Stimulated activated naive CD8-positive, alpha-beta T cell treated with anti-CD3 and anti-CD28 coated beads, Interleukin-15, Interleukin-2, amounts not matched to agents 100 ng/mL and 50 ng/mL, for 24 hours (primary cell): ENCODE measurements around the gene GNE.
"Not testable (repeated sequence)": the region's sequence is repeated elsewhere in the genome, so short reads cannot be mapped to it uniquely, and the experiment has no call there.

ENCODE experiments used
- H3K27ac Mint-ChIP-seq: one replicate; pipeline ENCODE4 v1.8.0; 2021; ENCODE audit warnings: mild to moderate bottlenecking, mixed read lengths
- H3K27me3 Mint-ChIP-seq: one replicate; pipeline ENCODE4 v1.8.0; 2021; ENCODE audit warnings: mixed read lengths
- H3K36me3 Mint-ChIP-seq: one replicate; pipeline ENCODE4 v1.8.0; 2021; ENCODE audit warnings: low read depth, mixed read lengths
- H3K4me1 Mint-ChIP-seq: one replicate; pipeline ENCODE4 v1.8.0; 2021; ENCODE audit warnings: low read depth, mixed read lengths
- H3K4me3 Mint-ChIP-seq: one replicate; pipeline ENCODE4 v1.8.0; 2021; ENCODE audit warnings: mild to moderate bottlenecking, mixed read lengths
- H3K9me3 Mint-ChIP-seq: one replicate; pipeline ENCODE4 v1.8.0; 2021; ENCODE audit warnings: mixed read lengths

GNE gene

GRCh38 chr9:36247356-36247755, 10.9 kb downstream of the GNE start:
- H3K4me3 Mint-ChIP-seq: no peak overlapping the region
- no peaks in the 10 kb centered on the region for H3K27me3 Mint-ChIP-seq
- H3K36me3 Mint-ChIP-seq: peaks cover 22% of the 10 kb centered on the region
- no peak overlapping the region for H3K27ac Mint-ChIP-seq
- H3K4me1 Mint-ChIP-seq: peaks cover 15% of the 10 kb centered on the region
- no peaks in the 10 kb centered on the region for H3K9me3 Mint-ChIP-seq

GRCh38 chr9:36245906-36246305, 12.3 kb downstream of the GNE start:
- H3K4me3 Mint-ChIP-seq: no peak overlapping the region
- no peak overlapping the region for H3K27ac Mint-ChIP-seq
- no peaks in the 10 kb centered on the region for H3K27me3 Mint-ChIP-seq
- peaks cover 29% of the 10 kb centered on the region for H3K36me3 Mint-ChIP-seq
- H3K9me3 Mint-ChIP-seq: no peaks in the 10 kb centered on the region
- H3K4me1 Mint-ChIP-seq: peaks cover 10% of the 10 kb centered on the region

GRCh38 chr9:36239675-36240074, 18.6 kb downstream of the GNE start:
- H3K27ac Mint-ChIP-seq, H3K9me3 Mint-ChIP-seq, H3K4me1 Mint-ChIP-seq, H3K4me3 Mint-ChIP-seq, H3K27me3 Mint-ChIP-seq: not testable (repeated sequence)
- peaks cover 46% of the 10 kb centered on the region for H3K36me3 Mint-ChIP-seq

GRCh38 chr9:36239205-36239604, 19.0 kb downstream of the GNE start:
- not testable (repeated sequence) for H3K4me1 Mint-ChIP-seq, H3K27me3 Mint-ChIP-seq, H3K9me3 Mint-ChIP-seq, H3K27ac Mint-ChIP-seq, H3K4me3 Mint-ChIP-seq
- H3K36me3 Mint-ChIP-seq: peaks cover 47% of the 10 kb centered on the region

- Mint-ChIP-seq H3K27ac (no peak overlapping the region), H3K27me3 (no peaks in the 10 kb centered on the region), H3K4me3 (no peak overlapping the region), H3K36me3 (peaks cover 60% of the 10 kb centered on the region), H3K4me1 (no peaks in the 10 kb centered on the region), H3K9me3 (no peaks in the 10 kb centered on the region)
These were observed 21.0 kb downstream of the GNE start for GRCh38 chr9:36237230-36237629.

GRCh38 chr9:36222449-36222848, 35.8 kb downstream of the GNE start:
- Mint-ChIP-seq H3K4me3 (no peak overlapping the region), H3K27ac (no peak overlapping the region), H3K4me1 (peaks cover 19% of the 10 kb centered on the region), H3K9me3 (peaks cover 13% of the 10 kb centered on the region), H3K27me3 (no peaks in the 10 kb centered on the region), H3K36me3 (peaks cover 68% of the 10 kb centered on the region)

GRCh38 chr9:36221667-36222066, 36.6 kb downstream of the GNE start:
- peaks cover 23% of the 10 kb centered on the region for H3K4me1 Mint-ChIP-seq

GRCh38 chr9:36218411-36218901, 39.8 kb downstream of the GNE start:
- peaks cover 73% of the 10 kb centered on the region for H3K36me3 Mint-ChIP-seq
- H3K27ac Mint-ChIP-seq: peak overlapping the region; percentile 76
- peaks cover 37% of the 10 kb centered on the region for H3K4me1 Mint-ChIP-seq
- peaks cover 12% of the 10 kb centered on the region for H3K9me3 Mint-ChIP-seq
- no peak overlapping the region for H3K4me3 Mint-ChIP-seq
- no peaks in the 10 kb centered on the region for H3K27me3 Mint-ChIP-seq

More at GRCh38 chr9:36221667-36222066, 36.6 kb downstream of the GNE start:
- Mint-ChIP-seq H3K9me3 (peaks cover 13% of the 10 kb centered on the region), H3K27me3 (no peaks in the 10 kb centered on the region), H3K27ac (no peak overlapping the region), H3K4me3 (no peak overlapping the region), H3K36me3 (peaks cover 65% of the 10 kb centered on the region)

- Mint-ChIP-seq H3K4me1 (peaks cover 42% of the 10 kb centered on the region), H3K9me3 (peaks cover 7% of the 10 kb centered on the region), H3K36me3 (peaks cover 73% of the 10 kb centered on the region), H3K27me3 (no peaks in the 10 kb centered on the region), H3K4me3 (no peak overlapping the region), H3K27ac (peak overlapping the region; percentile 76)
These were observed 40.2 kb downstream of the GNE start for GRCh38 chr9:36218011-36218410.

GRCh38 chr9:36217256-36217968, 40.8 kb downstream of the GNE start:
- Mint-ChIP-seq H3K27ac (peak overlapping the region; percentile 76), H3K9me3 (peaks cover 2% of the 10 kb centered on the region), H3K27me3 (no peaks in the 10 kb centered on the region), H3K36me3 (peaks cover 73% of the 10 kb centered on the region), H3K4me1 (peaks cover 44% of the 10 kb centered on the region), H3K4me3 (no peak overlapping the region)

- H3K4me1 Mint-ChIP-seq: peaks cover 47% of the 10 kb centered on the region
- no peak overlapping the region for H3K27ac Mint-ChIP-seq
- H3K27me3 Mint-ChIP-seq: no peaks in the 10 kb centered on the region
- H3K9me3 Mint-ChIP-seq: no peaks in the 10 kb centered on the region
- H3K36me3 Mint-ChIP-seq: peaks cover 81% of the 10 kb centered on the region
- no peak overlapping the region for H3K4me3 Mint-ChIP-seq
These were observed 43.7 kb downstream of the GNE start for GRCh38 chr9:36214571-36214970.

GRCh38 chr9:36213989-36214388, 44.3 kb downstream of the GNE start:
- Mint-ChIP-seq H3K4me3 (no peak overlapping the region), H3K27me3 (no peaks in the 10 kb centered on the region), H3K4me1 (peaks cover 49% of the 10 kb centered on the region), H3K9me3 (no peaks in the 10 kb centered on the region), H3K36me3 (peaks cover 81% of the 10 kb centered on the region), H3K27ac (no peak overlapping the region)

GRCh38 chr9:36213387-36213786, 44.9 kb downstream of the GNE start:
- no peaks in the 10 kb centered on the region for H3K27me3 Mint-ChIP-seq
- peaks cover 49% of the 10 kb centered on the region for H3K4me1 Mint-ChIP-seq
- peak overlapping the region; percentile 77 for H3K27ac Mint-ChIP-seq
- H3K36me3 Mint-ChIP-seq: peaks cover 83% of the 10 kb centered on the region
- no peak overlapping the region for H3K4me3 Mint-ChIP-seq
- H3K9me3 Mint-ChIP-seq: no peaks in the 10 kb centered on the region

GRCh38 chr9:36211510-36211909, 46.7 kb downstream of the GNE start:
- Mint-ChIP-seq H3K36me3 (peaks cover 88% of the 10 kb centered on the region), H3K4me1 (peaks cover 54% of the 10 kb centered on the region), H3K4me3 (no peak overlapping the region), H3K27ac (peak overlapping the region; percentile 45), H3K9me3 (no peaks in the 10 kb centered on the region), H3K27me3 (no peaks in the 10 kb centered on the region)

- Mint-ChIP-seq H3K27me3 (no peaks in the 10 kb centered on the region), H3K36me3 (peaks cover 90% of the 10 kb centered on the region), H3K9me3 (no peaks in the 10 kb centered on the region), H3K4me1 (peaks cover 58% of the 10 kb centered on the region), H3K27ac (peak overlapping the region; percentile 2), H3K4me3 (no peak overlapping the region)
These were observed 47.5 kb downstream of the GNE start for GRCh38 chr9:36210722-36211121.
